GM23338 (cell line): ENCODE data around the gene MAPT.
A peak's percentile ranks its signal among the peaks of the same experiment; 100 is the strongest.

Experiments
- CREB1 ChIP-seq: fragments of 250-450 bp; sonication (Bioruptor Pico); IDR thresholded peaks from 2 replicates; pipeline ENCODE4 v1.5.0; 2020; ENCODE audit warnings: low read depth, mild to moderate bottlenecking, moderate library complexity
- CTCF ChIP-seq, 2 experiments: fragments of 200-600 bp in 1 of 2; sonication (generic) in 1 of 2; conservative IDR thresholded peaks; 2 replicates each; pipeline versions ENCODE4 v1.5.1 to v1.6.1; 2016 to 2017; ENCODE audit warnings: antibody characterized with exemption in 2 of 2, low read depth in 2 of 2, mild to moderate bottlenecking in 2 of 2, moderate library complexity in 1 of 2
- EZH2 ChIP-seq: fragments of 200-600 bp; sonication (generic); IDR thresholded peaks from one replicate; pipeline ENCODE4 v1.8.0; 2017; ENCODE audit warnings: antibody characterized with exemption, mild to moderate bottlenecking, low read depth; ENCODE audit not compliant: unreplicated experiment
- JUNB ChIP-seq: IDR thresholded peaks from one replicate; pipeline ENCODE4 v1.6.1; 2016; ENCODE audit warnings: antibody characterized with exemption; ENCODE audit not compliant: unreplicated experiment
- NANOG ChIP-seq: IDR thresholded peaks from 2 replicates; pipeline ENCODE4 v1.6.1; 2016; ENCODE audit warnings: antibody characterized with exemption, borderline replicate concordance
- POLR2AphosphoS5 ChIP-seq: IDR thresholded peaks from 2 replicates; pipeline ENCODE4 v1.6.1; 2016; ENCODE audit warnings: antibody characterized with exemption, low read depth
- ZNF462 ChIP-seq: fragments of 250-450 bp; sonication (Bioruptor Pico); IDR thresholded peaks from 2 replicates; pipeline ENCODE4 v1.5.0; 2020; ENCODE audit warnings: mild to moderate bottlenecking, moderate library complexity

GRCh38 chr17:46046957-46047356 is 152.6 kb downstream of the MAPT start:
- TF ChIP-seq EZH2 = no peak
- TF ChIP-seq CTCF (conservative IDR thresholded peaks at IDR 0.05; ENCODE audit: low read depth in 2 of 2) = peak in 1 of 2 experiments; percentile 40; a peak in 2 of 4 replicates
- no peak for TF ChIP-seq ZNF462 (CRISPR knock-in tag)
- no peak for TF ChIP-seq JUNB
- TF ChIP-seq CREB1 (CRISPR knock-in tag) = no peak
- no peak for TF ChIP-seq NANOG
- TF ChIP-seq POLR2AphosphoS5 = no peak
